H1 (cell line): ENCODE measurements around the gene UHRF2.

ENCODE experiments used
- EP300 ChIP-seq, 2 experiments: IDR thresholded peaks; 1 replicate in 1 of 2; 2 replicates in 1 of 2; pipeline ENCODE4 v1.6.1; 2011 to 2012; ENCODE audit warnings: low read depth in 2 of 2, low read length in 2 of 2, mild to moderate bottlenecking in 2 of 2, borderline replicate concordance in 1 of 2, inconsistent platforms in 1 of 2, moderate library complexity in 1 of 2
- EZH2 ChIP-seq: fragments of 200-600 bp; sonication (generic); IDR thresholded peaks from 2 replicates; pipeline ENCODE4 v1.7.1; 2012; ENCODE audit warnings: low read depth, mild to moderate bottlenecking, moderate library complexity, low read length, inconsistent platforms; ENCODE audit not compliant: severe bottlenecking
- JUN ChIP-seq: IDR thresholded peaks from 2 replicates; pipeline ENCODE4 v1.6.1; 2011; ENCODE audit warnings: low read depth, mild to moderate bottlenecking, improper control_type of control experiment, low read length
- POLR2A ChIP-seq, 2 experiments: IDR thresholded peaks; 1 replicate in 1 of 2; 2 replicates in 1 of 2; pipeline ENCODE4 v1.6.1; 2011; ENCODE audit warnings: low read depth in 2 of 2, low read length in 2 of 2, mild to moderate bottlenecking in 2 of 2; ENCODE audit errors: control extremely low read depth in 1 of 2
- RAD21 ChIP-seq, 2 experiments: IDR thresholded peaks in 1 of 2; conservative IDR thresholded peaks in 1 of 2; 2 replicates each; pipeline ENCODE4 v1.6.1; 2011; ENCODE audit warnings: low read depth in 2 of 2, low read length in 2 of 2, improper control_type of control experiment in 1 of 2, inconsistent platforms in 1 of 2, mild to moderate bottlenecking in 1 of 2, moderate library complexity in 1 of 2
- TBP ChIP-seq: IDR thresholded peaks from 2 replicates; pipeline ENCODE4 v1.6.1; 2011; ENCODE audit warnings: low read depth, low read length, improper control_type of control experiment
- TCF12 ChIP-seq: IDR thresholded peaks from 2 replicates; pipeline ENCODE4 v1.6.1; 2011; ENCODE audit warnings: low read depth, mild to moderate bottlenecking, low read length
- TF ChIP-seq, protein P1 (sequence below), 3 experiments: IDR thresholded peaks; 1 replicate in 2 of 3; 2 replicates in 1 of 3; pipeline versions ENCODE4 v1.5.1 to v1.6.1; 2011; ENCODE audit warnings: low read length in 3 of 3, mild to moderate bottlenecking in 3 of 3, inconsistent platforms in 2 of 3, low read depth in 1 of 3, moderate library complexity in 1 of 3; ENCODE audit not compliant: insufficient read depth in 1 of 3; ENCODE audit errors: control extremely low read depth in 1 of 3
- TF ChIP-seq, protein P2 (sequence below): IDR thresholded peaks from 2 replicates; pipeline ENCODE4 v1.6.1; 2012; ENCODE audit warnings: inconsistent platforms

DNA sequence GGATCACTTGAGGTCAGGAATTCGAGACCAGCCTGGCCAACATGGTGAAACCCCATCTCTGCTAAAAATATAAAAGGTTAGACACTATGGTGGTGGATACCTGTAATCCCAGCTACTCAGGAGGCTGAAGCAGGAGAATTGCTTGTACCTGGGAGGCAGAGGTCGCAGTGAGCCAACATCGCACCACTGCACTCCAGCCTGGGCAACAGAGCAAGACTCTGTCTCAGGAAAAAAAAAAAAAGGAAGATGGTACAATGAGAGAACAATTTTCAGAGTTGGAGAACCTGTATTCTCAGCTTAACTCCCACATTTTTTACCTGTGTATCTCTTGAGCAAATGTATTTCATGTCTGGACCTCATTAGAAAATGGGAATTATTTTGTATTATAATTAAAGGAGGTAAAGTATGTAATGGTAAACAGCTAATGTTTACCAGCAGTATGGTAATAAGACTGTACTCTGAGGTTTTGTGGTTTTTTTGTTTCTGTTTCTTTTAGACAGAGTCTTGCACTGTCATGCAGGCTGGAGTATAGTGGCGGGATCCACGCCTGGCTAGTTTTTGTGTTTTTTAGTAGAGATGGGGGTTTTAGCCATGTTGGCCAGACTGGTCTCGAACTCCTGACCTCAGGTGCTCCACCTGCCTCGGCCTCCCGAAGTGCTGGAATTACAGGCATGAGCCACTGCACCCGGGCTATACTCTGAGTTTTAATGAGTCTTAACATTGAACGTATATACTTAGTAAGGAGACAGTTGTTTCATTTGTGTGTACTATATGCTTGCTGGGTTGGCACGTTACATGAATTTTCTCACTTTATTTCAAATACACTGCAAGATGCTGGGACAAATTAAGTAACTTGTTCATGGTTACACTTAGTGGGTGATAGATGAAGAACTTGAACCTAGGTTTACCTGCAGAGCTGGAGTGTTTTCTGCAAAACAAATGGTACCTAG lies 16.2 kb downstream of the UHRF2 start:
- TF ChIP-seq EZH2 (no peak), POLR2A (IDR thresholded peaks at IDR 0.05; ENCODE audit: control extremely low read depth in 1 of 2, low read depth in 2 of 2, low read length in 2 of 2) (no peak), EP300 (IDR thresholded peaks at IDR 0.05; ENCODE audit: borderline replicate concordance in 1 of 2, low read depth in 2 of 2, low read length in 2 of 2) (no peak), TBP (no peak), TCF12 (no peak), RAD21 (IDR thresholded peaks at IDR 0.05 in 1 of 2, conservative IDR thresholded peaks at IDR 0.05 in 1 of 2; ENCODE audit: low read depth in 2 of 2, low read length in 2 of 2) (no peak), JUN (no peak)
- TF ChIP-seq, protein P1, sequence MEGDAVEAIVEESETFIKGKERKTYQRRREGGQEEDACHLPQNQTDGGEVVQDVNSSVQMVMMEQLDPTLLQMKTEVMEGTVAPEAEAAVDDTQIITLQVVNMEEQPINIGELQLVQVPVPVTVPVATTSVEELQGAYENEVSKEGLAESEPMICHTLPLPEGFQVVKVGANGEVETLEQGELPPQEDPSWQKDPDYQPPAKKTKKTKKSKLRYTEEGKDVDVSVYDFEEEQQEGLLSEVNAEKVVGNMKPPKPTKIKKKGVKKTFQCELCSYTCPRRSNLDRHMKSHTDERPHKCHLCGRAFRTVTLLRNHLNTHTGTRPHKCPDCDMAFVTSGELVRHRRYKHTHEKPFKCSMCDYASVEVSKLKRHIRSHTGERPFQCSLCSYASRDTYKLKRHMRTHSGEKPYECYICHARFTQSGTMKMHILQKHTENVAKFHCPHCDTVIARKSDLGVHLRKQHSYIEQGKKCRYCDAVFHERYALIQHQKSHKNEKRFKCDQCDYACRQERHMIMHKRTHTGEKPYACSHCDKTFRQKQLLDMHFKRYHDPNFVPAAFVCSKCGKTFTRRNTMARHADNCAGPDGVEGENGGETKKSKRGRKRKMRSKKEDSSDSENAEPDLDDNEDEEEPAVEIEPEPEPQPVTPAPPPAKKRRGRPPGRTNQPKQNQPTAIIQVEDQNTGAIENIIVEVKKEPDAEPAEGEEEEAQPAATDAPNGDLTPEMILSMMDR (IDR thresholded peaks at IDR 0.05; ENCODE audit: control extremely low read depth in 1 of 3, insufficient read depth in 1 of 3, low read depth in 1 of 3, low read length in 3 of 3), result no peak
- TF ChIP-seq, protein P2, sequence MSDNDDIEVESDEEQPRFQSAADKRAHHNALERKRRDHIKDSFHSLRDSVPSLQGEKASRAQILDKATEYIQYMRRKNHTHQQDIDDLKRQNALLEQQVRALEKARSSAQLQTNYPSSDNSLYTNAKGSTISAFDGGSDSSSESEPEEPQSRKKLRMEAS, result no peak
